ENCODE data around the gene AMIGO2. TPM values are rescaled to one million over a fixed set of nuclear protein-coding genes. Genes with fewer than 3 reads are reported as not detected.
A peak's percentile ranks its signal among the peaks of the same experiment; 100 is the strongest.

AMIGO2 gene
- total and polyA plus RNA-seq, 9 of the 15 experiments (the other 6 are each of a cell fraction or from before 2014, with no cell fraction given), result 2.0 to 8.3 (median 3.8) TPM

DNA sequence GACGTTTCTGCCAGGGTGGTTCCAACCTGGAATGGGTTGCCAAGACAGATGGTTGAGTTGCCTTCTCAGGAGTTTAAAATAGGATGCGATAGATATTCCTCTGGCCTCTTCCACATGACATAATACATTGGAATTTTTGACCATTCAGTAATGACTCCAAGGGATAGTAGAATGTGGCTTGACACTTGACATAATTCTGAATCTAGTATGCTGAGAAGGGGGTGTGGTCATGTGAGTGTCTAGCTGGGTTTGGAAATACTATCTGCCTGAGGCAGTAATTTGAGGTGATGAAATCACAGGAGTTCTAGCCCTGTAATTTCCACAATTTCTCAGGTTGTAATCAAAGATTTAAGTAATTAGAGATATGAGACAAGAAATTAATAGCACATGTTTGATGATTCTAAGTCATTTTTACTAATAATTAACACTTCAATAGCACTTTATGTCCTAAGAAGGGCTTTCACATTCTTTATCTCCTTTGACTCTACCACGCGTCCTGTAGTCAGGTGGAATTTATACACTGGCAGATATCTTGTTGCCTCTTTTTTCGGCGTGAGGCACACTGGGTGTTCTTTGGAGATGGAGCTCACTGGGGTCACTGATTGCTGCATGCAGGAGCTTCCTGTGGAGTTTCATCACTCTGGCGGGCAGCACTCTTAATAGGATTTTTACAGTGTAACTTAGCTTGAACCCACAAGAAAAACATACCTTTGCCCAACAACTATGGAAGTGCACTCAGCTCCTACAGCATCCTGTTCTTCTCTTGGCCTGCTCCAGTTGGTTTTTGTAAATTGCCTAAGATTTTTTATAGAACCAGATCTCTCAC, 3.2 kb upstream of the AMIGO2 start (continued):
- no peak for TF ChIP-seq GATA2 (CRISPR knock-in tag; IDR thresholded peaks at IDR 0.05)
- TF ChIP-seq MTA3 (IDR thresholded peaks at IDR 0.05; ENCODE audit: borderline replicate concordance), result no peak
- TF ChIP-seq, protein P1, sequence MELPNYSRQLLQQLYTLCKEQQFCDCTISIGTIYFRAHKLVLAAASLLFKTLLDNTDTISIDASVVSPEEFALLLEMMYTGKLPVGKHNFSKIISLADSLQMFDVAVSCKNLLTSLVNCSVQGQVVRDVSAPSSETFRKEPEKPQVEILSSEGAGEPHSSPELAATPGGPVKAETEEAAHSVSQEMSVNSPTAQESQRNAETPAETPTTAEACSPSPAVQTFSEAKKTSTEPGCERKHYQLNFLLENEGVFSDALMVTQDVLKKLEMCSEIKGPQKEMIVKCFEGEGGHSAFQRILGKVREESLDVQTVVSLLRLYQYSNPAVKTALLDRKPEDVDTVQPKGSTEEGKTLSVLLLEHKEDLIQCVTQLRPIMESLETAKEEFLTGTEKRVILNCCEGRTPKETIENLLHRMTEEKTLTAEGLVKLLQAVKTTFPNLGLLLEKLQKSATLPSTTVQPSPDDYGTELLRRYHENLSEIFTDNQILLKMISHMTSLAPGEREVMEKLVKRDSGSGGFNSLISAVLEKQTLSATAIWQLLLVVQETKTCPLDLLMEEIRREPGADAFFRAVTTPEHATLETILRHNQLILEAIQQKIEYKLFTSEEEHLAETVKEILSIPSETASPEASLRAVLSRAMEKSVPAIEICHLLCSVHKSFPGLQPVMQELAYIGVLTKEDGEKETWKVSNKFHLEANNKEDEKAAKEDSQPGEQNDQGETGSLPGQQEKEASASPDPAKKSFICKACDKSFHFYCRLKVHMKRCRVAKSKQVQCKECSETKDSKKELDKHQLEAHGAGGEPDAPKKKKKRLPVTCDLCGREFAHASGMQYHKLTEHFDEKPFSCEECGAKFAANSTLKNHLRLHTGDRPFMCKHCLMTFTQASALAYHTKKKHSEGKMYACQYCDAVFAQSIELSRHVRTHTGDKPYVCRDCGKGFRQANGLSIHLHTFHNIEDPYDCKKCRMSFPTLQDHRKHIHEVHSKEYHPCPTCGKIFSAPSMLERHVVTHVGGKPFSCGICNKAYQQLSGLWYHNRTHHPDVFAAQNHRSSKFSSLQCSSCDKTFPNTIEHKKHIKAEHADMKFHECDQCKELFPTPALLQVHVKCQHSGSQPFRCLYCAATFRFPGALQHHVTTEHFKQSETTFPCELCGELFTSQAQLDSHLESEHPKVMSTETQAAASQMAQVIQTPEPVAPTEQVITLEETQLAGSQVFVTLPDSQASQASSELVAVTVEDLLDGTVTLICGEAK (IDR thresholded peaks at IDR 0.05), result no peak
- TF ChIP-seq, protein P1 (CRISPR knock-in tag; IDR thresholded peaks at IDR 0.05), result no peak
- TF ChIP-seq UBTF (IDR thresholded peaks at IDR 0.05; ENCODE audit: borderline replicate concordance in 1 of 2, low read depth in 2 of 2, low read length in 2 of 2), result no peak
- 0 out of 2 replicates have a peak, but pooled peaks have one; percentile 12 for TF ChIP-seq L3MBTL2 (IDR thresholded peaks at IDR 0.05)
- no peak for TF ChIP-seq PCBP2 (IDR thresholded peaks at IDR 0.05; ENCODE audit: low read depth, low read length, poor library complexity, severe bottlenecking)
- TF ChIP-seq ZNF561 (CRISPR knock-in tag; conservative IDR thresholded peaks at IDR 0.05), result no peak
- no peak for TF ChIP-seq ARID3B (CRISPR knock-in tag; IDR thresholded peaks at IDR 0.05; ENCODE audit: borderline replicate concordance)
- TF ChIP-seq NFRKB (IDR thresholded peaks at IDR 0.05; ENCODE audit: low read depth), result no peak
- no peak for TF ChIP-seq ZNF445 (CRISPR knock-in tag; IDR thresholded peaks at IDR 0.05; ENCODE audit: low read depth)
- TF ChIP-seq EP400 (IDR thresholded peaks at IDR 0.05), result 0 out of 2 replicates have a peak, but pooled peaks have one; percentile 21
- TF ChIP-seq DNMT1 (IDR thresholded peaks at IDR 0.05), result no peak
- TF ChIP-seq HNRNPUL1 (IDR thresholded peaks at IDR 0.05; ENCODE audit: low read length), result no peak
- TF ChIP-seq RCOR1 (IDR thresholded peaks at IDR 0.05; ENCODE audit: borderline replicate concordance in 1 of 2, low read depth in 2 of 2, low read length in 2 of 2), result no peak
